ENCODE results near the gene SEC61B.

DNA sequence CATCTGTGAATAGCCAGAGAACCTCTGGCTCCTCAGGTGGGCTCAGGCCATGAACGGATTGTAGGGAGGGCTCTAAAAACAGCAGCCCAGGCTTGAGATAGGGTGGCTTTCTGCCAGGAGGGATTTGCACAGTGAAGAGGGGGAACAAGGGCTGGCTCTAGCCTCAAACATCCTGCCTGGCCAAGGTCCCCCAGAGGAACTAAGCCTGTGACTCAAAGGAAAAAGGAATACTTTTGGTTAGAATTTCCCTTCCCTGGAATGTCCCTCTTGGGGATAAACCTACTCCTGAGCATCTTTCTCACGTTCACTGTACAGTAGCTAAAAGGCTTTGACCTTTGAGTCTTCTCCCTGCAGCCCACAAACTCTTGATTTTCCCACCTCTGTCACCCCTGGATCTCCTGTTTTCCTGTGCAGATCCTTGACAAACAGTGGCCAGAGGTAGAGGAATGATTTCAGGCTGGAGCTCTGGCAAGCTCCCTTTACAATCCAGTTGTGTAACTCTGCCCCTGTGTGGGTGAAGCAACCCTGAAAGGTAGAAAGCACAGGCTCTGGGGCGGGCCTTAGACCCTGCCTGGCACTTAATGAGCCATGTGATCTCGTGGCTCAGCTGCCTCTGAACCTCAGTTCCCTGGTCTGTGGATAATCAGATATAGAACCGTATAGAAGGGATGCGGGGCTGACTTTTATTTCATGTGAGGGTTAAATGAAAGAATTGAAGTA lies 17.4 kb downstream of the SEC61B start:
- TF ChIP-seq, protein P1, sequence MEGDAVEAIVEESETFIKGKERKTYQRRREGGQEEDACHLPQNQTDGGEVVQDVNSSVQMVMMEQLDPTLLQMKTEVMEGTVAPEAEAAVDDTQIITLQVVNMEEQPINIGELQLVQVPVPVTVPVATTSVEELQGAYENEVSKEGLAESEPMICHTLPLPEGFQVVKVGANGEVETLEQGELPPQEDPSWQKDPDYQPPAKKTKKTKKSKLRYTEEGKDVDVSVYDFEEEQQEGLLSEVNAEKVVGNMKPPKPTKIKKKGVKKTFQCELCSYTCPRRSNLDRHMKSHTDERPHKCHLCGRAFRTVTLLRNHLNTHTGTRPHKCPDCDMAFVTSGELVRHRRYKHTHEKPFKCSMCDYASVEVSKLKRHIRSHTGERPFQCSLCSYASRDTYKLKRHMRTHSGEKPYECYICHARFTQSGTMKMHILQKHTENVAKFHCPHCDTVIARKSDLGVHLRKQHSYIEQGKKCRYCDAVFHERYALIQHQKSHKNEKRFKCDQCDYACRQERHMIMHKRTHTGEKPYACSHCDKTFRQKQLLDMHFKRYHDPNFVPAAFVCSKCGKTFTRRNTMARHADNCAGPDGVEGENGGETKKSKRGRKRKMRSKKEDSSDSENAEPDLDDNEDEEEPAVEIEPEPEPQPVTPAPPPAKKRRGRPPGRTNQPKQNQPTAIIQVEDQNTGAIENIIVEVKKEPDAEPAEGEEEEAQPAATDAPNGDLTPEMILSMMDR (IDR thresholded peaks at IDR 0.05; ENCODE audit: insufficient read depth, low read length): no peak
- TF ChIP-seq, protein P2, sequence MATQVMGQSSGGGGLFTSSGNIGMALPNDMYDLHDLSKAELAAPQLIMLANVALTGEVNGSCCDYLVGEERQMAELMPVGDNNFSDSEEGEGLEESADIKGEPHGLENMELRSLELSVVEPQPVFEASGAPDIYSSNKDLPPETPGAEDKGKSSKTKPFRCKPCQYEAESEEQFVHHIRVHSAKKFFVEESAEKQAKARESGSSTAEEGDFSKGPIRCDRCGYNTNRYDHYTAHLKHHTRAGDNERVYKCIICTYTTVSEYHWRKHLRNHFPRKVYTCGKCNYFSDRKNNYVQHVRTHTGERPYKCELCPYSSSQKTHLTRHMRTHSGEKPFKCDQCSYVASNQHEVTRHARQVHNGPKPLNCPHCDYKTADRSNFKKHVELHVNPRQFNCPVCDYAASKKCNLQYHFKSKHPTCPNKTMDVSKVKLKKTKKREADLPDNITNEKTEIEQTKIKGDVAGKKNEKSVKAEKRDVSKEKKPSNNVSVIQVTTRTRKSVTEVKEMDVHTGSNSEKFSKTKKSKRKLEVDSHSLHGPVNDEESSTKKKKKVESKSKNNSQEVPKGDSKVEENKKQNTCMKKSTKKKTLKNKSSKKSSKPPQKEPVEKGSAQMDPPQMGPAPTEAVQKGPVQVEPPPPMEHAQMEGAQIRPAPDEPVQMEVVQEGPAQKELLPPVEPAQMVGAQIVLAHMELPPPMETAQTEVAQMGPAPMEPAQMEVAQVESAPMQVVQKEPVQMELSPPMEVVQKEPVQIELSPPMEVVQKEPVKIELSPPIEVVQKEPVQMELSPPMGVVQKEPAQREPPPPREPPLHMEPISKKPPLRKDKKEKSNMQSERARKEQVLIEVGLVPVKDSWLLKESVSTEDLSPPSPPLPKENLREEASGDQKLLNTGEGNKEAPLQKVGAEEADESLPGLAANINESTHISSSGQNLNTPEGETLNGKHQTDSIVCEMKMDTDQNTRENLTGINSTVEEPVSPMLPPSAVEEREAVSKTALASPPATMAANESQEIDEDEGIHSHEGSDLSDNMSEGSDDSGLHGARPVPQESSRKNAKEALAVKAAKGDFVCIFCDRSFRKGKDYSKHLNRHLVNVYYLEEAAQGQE (IDR thresholded peaks at IDR 0.05; ENCODE audit: insufficient replicate concordance, low read depth): no peak
- TF ChIP-seq POLR2AphosphoS5 (IDR thresholded peaks at IDR 0.05; ENCODE audit: low read depth) (no peak), GABPA (IDR thresholded peaks at IDR 0.05; ENCODE audit: low read depth) (no peak), SPI1 (IDR thresholded peaks at IDR 0.05; ENCODE audit: borderline replicate concordance, low read depth) (no peak)
